ENCODE data around the gene SPEG.

GRCh38 chr2:219408631-219409030 is 26.0 kb upstream of the SPEG start:
- no peak for TF ChIP-seq CTCF (conservative IDR thresholded peaks at IDR 0.05)
- TF ChIP-seq ZFX (IDR thresholded peaks at IDR 0.05), result no peak

All from C4-2B (cell line).